Measurements from ENCODE around the gene ADD3.

The ADD3 gene

GRCh38 chr10:110153396-110153795 is 145.6 kb downstream of the ADD3 start:
- Histone ChIP-seq H2AFZ (ENCODE audit: low read length, unreplicated experiment) (no peak overlapping the region), H3K36me3 (ENCODE audit: insufficient read depth, low read length) (no peaks in the 10 kb centered on the region), H3K27ac (ENCODE audit: low read depth, low read length) (no peak overlapping the region), H3K4me3 (ENCODE audit: low read depth, low read length) (no peak overlapping the region), H3K27me3 (ENCODE audit: insufficient read depth, low read length) (no peaks in the 10 kb centered on the region; the same call in 1 of the 2 replicates), H3K4me1 (ENCODE audit: control insufficient read depth, insufficient read depth, low read length, unreplicated experiment) (no peaks in the 10 kb centered on the region), H3K79me2 (ENCODE audit: control insufficient read depth, insufficient read depth, low read length, unreplicated experiment) (no peaks in the 10 kb centered on the region)

- Histone ChIP-seq H3K27ac (ENCODE audit: low read depth, low read length) (no peak overlapping the region), H3K4me1 (ENCODE audit: control insufficient read depth, insufficient read depth, low read length, unreplicated experiment) (no peaks in the 10 kb centered on the region), H3K79me2 (ENCODE audit: control insufficient read depth, insufficient read depth, low read length, unreplicated experiment) (no peaks in the 10 kb centered on the region), H2AFZ (ENCODE audit: low read length, unreplicated experiment) (no peak overlapping the region), H3K36me3 (ENCODE audit: insufficient read depth, low read length) (no peaks in the 10 kb centered on the region), H3K4me3 (ENCODE audit: low read depth, low read length) (no peak overlapping the region), H3K27me3 (ENCODE audit: insufficient read depth, low read length) (peaks cover 11% of the 10 kb centered on the region; the same call in 1 of the 2 replicates)
These were observed 148.3 kb downstream of the ADD3 start for GRCh38 chr10:110156046-110156445.

DNA sequence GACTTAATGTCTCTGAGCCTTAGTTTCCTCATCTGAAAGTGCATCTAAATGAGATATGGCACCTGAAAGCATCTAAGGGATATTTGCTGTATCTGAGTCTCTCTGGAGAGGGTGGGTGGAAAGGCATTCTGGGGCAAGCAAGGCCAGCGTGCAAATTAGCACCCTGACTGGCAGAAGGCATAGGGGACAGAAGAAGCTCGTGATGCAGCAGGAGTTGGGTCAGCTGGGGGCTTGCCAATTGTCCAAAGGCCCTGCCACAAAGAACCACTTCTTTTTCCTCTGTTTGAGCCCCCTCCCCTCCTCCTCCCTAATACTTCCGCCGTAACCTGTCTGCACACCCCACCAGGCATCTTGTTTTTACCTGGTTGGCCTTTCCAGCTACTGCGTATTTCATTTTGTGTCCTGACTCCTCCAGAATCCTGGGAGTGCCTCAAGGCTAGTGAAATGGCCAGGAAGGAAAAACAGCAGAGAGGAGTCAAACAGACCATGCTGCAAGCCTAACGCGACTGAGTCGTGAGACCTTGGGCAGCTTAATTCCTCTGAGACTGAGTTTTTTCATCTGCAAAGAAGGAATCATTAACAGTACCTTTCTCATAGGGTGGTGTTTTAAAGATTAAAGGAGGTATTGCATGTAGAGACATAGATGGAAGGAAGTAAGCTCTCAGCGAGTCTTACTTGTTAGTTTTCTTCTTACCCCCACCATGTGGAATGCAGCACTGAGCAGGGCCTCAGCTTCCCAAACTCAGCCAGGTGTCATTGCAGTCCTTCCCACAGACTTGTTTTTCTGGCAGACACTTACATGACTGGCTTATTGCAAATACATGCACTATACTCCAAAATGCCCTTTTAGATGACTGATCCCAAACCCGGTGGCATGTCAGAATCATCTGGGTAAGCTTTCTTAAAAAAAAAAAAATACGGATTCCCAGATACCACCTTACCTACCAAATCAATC is 150.5 kb downstream of the ADD3 start:
- Histone ChIP-seq H3K4me3 (ENCODE audit: low read depth, low read length) (no peak overlapping the region), H3K4me1 (ENCODE audit: control insufficient read depth, insufficient read depth, low read length, unreplicated experiment) (no peaks in the 10 kb centered on the region), H3K36me3 (ENCODE audit: insufficient read depth, low read length) (no peaks in the 10 kb centered on the region), H3K79me2 (ENCODE audit: control insufficient read depth, insufficient read depth, low read length, unreplicated experiment) (no peaks in the 10 kb centered on the region), H3K27me3 (ENCODE audit: insufficient read depth, low read length) (peaks cover 16% of the 10 kb centered on the region; the same call in 1 of the 2 replicates), H3K27ac (ENCODE audit: low read depth, low read length) (no peak overlapping the region), H2AFZ (ENCODE audit: low read length, unreplicated experiment) (no peak overlapping the region)

- Histone ChIP-seq H3K27me3 (ENCODE audit: insufficient read depth, low read length) (peaks cover 16% of the 10 kb centered on the region; the same call in 1 of the 2 replicates), H3K4me3 (ENCODE audit: low read depth, low read length) (no peak overlapping the region), H3K36me3 (ENCODE audit: insufficient read depth, low read length) (no peaks in the 10 kb centered on the region), H3K27ac (ENCODE audit: low read depth, low read length) (no peak overlapping the region), H2AFZ (ENCODE audit: low read length, unreplicated experiment) (no peak overlapping the region), H3K4me1 (ENCODE audit: control insufficient read depth, insufficient read depth, low read length, unreplicated experiment) (no peaks in the 10 kb centered on the region), H3K79me2 (ENCODE audit: control insufficient read depth, insufficient read depth, low read length, unreplicated experiment) (no peaks in the 10 kb centered on the region)
These were observed 152.3 kb downstream of the ADD3 start for GRCh38 chr10:110160081-110160480.

- Histone ChIP-seq H3K79me2 (ENCODE audit: control insufficient read depth, insufficient read depth, low read length, unreplicated experiment) (no peaks in the 10 kb centered on the region), H3K27me3 (ENCODE audit: insufficient read depth, low read length) (peaks cover 16% of the 10 kb centered on the region; the same call in 1 of the 2 replicates), H3K4me3 (ENCODE audit: low read depth, low read length) (no peak overlapping the region), H3K27ac (ENCODE audit: low read depth, low read length) (no peak overlapping the region), H3K4me1 (ENCODE audit: control insufficient read depth, insufficient read depth, low read length, unreplicated experiment) (no peaks in the 10 kb centered on the region), H3K36me3 (ENCODE audit: insufficient read depth, low read length) (no peaks in the 10 kb centered on the region), H2AFZ (ENCODE audit: low read length, unreplicated experiment) (no peak overlapping the region)
These were observed 152.7 kb downstream of the ADD3 start for GRCh38 chr10:110160522-110160921.

DNA sequence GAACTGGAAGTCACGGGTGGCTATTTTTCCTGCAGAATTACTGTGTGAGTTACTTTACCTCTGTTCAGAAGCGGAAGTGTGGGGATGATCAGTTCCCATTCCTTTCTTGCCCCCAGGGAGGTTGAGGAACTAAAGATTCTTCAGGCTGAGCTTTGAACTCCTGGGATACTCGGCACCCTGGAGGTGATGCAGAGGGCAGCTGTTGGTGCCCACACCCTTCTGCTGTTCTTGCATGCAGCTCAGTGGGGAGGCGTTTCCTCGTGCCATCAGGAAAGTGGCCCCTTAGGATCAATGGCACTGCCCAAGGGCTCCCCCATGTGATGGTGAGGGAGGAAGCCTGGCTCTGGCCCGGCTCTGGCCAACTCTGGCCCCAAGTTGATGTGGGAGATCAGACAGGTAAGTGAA is 155.0 kb downstream of the ADD3 start:
- Histone ChIP-seq H3K36me3 (ENCODE audit: insufficient read depth, low read length) (no peaks in the 10 kb centered on the region), H3K4me3 (ENCODE audit: low read depth, low read length) (no peak overlapping the region), H2AFZ (ENCODE audit: low read length, unreplicated experiment) (no peak overlapping the region), H3K79me2 (ENCODE audit: control insufficient read depth, insufficient read depth, low read length, unreplicated experiment) (no peaks in the 10 kb centered on the region), H3K27me3 (ENCODE audit: insufficient read depth, low read length) (peaks cover 28% of the 10 kb centered on the region; the same call in 1 of the 2 replicates), H3K27ac (ENCODE audit: low read depth, low read length) (no peak overlapping the region), H3K4me1 (ENCODE audit: control insufficient read depth, insufficient read depth, low read length, unreplicated experiment) (no peaks in the 10 kb centered on the region)

GRCh38 chr10:110163192-110163773 is 155.5 kb downstream of the ADD3 start:
- H3K4me1 ChIP-seq (ENCODE audit: control insufficient read depth, insufficient read depth, low read length, unreplicated experiment): no peaks in the 10 kb centered on the region
- H2AFZ ChIP-seq (ENCODE audit: low read length, unreplicated experiment): no peak overlapping the region
- H3K36me3 ChIP-seq (ENCODE audit: insufficient read depth, low read length): no peaks in the 10 kb centered on the region
- no peak overlapping the region for H3K27ac ChIP-seq (ENCODE audit: low read depth, low read length)
- peaks cover 34% of the 10 kb centered on the region; the same call in 1 of the 2 replicates for H3K27me3 ChIP-seq (ENCODE audit: insufficient read depth, low read length)
- no peak overlapping the region for H3K4me3 ChIP-seq (ENCODE audit: low read depth, low read length)
- no peaks in the 10 kb centered on the region for H3K79me2 ChIP-seq (ENCODE audit: control insufficient read depth, insufficient read depth, low read length, unreplicated experiment)

- Histone ChIP-seq H3K36me3 (ENCODE audit: insufficient read depth, low read length) (no peaks in the 10 kb centered on the region), H3K4me1 (ENCODE audit: control insufficient read depth, insufficient read depth, low read length, unreplicated experiment) (no peaks in the 10 kb centered on the region), H3K4me3 (ENCODE audit: low read depth, low read length) (no peak overlapping the region), H2AFZ (ENCODE audit: low read length, unreplicated experiment) (no peak overlapping the region), H3K27ac (ENCODE audit: low read depth, low read length) (no peak overlapping the region), H3K79me2 (ENCODE audit: control insufficient read depth, insufficient read depth, low read length, unreplicated experiment) (no peaks in the 10 kb centered on the region), H3K27me3 (ENCODE audit: insufficient read depth, low read length) (peaks cover 39% of the 10 kb centered on the region)
These were observed 156.1 kb downstream of the ADD3 start for GRCh38 chr10:110163841-110164240.

DNA sequence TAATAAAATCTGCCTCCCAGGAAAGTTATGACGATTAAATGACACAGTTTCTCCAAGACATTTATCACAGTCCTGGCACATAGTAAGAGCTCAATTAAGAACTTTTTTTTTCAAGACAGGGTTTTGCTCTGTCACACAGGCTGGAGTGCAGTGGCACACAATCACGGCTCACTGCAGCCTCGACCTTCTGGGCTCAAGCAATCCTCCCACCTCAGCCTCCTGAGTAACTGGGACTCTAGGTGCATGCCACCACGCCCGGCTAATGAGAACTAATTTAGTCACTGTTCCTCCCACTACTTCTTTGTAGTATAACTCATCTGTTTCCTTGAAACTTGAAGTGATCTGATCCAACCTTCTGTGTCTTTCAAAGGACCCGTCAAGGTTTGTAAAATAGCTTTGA is 157.5 kb downstream of the ADD3 start:
- Histone ChIP-seq H3K27ac (ENCODE audit: low read depth, low read length) (no peak overlapping the region), H3K4me3 (ENCODE audit: low read depth, low read length) (no peak overlapping the region), H3K79me2 (ENCODE audit: control insufficient read depth, insufficient read depth, low read length, unreplicated experiment) (no peaks in the 10 kb centered on the region), H3K36me3 (ENCODE audit: insufficient read depth, low read length) (no peaks in the 10 kb centered on the region), H2AFZ (ENCODE audit: low read length, unreplicated experiment) (no peak overlapping the region), H3K27me3 (ENCODE audit: insufficient read depth, low read length) (peaks cover 44% of the 10 kb centered on the region), H3K4me1 (ENCODE audit: control insufficient read depth, insufficient read depth, low read length, unreplicated experiment) (no peaks in the 10 kb centered on the region)

DNA sequence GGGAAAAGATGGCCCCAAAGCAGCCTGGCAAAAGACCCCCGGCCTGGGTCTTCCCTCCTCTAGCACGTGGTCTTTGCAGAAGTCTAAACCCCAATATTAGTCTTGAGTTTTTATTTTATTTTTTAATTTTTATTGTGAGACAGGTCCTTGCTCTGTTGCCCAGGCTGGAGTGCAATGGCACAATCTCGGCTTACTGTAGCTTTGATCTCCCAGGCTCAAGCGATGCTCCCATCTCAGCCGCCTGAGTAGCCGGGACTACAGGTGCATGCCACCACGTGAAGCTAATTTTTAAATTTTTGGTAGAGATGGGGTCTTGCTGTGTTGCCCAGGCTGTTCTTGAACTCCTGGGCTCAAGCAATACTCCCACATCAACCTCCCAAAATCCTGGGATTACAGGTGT is 159.4 kb downstream of the ADD3 start:
- Histone ChIP-seq H3K4me3 (ENCODE audit: low read depth, low read length) (no peak overlapping the region), H3K27ac (ENCODE audit: low read depth, low read length) (no peak overlapping the region), H3K36me3 (ENCODE audit: insufficient read depth, low read length) (no peaks in the 10 kb centered on the region), H3K4me1 (ENCODE audit: control insufficient read depth, insufficient read depth, low read length, unreplicated experiment) (no peaks in the 10 kb centered on the region), H3K27me3 (ENCODE audit: insufficient read depth, low read length) (peaks cover 36% of the 10 kb centered on the region), H3K79me2 (ENCODE audit: control insufficient read depth, insufficient read depth, low read length, unreplicated experiment) (no peaks in the 10 kb centered on the region), H2AFZ (ENCODE audit: low read length, unreplicated experiment) (no peak overlapping the region)
